ENCODE results near the gene DHODH.

Gene DHODH

DNA sequence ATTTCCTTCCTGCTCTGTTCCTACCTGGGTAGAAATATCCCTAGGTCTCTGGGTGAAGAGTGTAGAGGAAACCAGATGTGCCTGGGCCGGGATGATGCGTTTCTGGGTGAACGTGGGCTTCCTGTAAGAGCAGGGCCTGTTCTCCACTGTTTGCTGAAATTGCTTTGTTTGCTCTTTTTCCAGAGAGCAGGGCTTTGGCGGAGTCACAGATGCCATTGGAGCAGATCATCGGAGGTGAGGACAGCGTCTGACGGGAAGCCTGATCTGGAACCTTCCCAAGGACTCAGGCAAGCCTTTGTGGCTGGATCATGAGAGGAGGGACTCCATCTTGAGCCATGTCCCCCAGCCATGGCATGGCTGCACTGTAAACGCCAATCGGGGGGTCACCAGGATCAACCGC is 15.4 kb downstream of the DHODH start:
- no peaks in the 10 kb centered on the region for H4K20me1 ChIP-seq (ENCODE audit: insufficient read depth, low read length)
- H3K79me2 ChIP-seq (ENCODE audit: low read length), result no peaks in the 10 kb centered on the region
- H3F3A ChIP-seq (ENCODE audit: insufficient read depth, low read length), result no peaks in the 10 kb centered on the region
- no peak overlapping the region for H3K4me3 ChIP-seq (ENCODE audit: low read length)
- no peaks in the 10 kb centered on the region for H3K4me1 ChIP-seq (ENCODE audit: low read length)
- H3K9ac ChIP-seq (ENCODE audit: low read length), result no peak overlapping the region
- DNase-seq, result no peak
- no peak overlapping the region for H3K4me2 ChIP-seq (ENCODE audit: low read depth, low read length)
- no peaks in the 10 kb centered on the region for H3K27me3 ChIP-seq (replicated peaks; ENCODE audit: insufficient read depth, low read length)
- H3K27ac ChIP-seq (ENCODE audit: low read length), result no peak overlapping the region
- no peak for TF ChIP-seq EZH2 (optimal IDR thresholded peaks at IDR 0.05; ENCODE audit: low read depth, low read length)
- no peak for TF ChIP-seq EZH2phosphoT487 (IDR thresholded peaks at IDR 0.05; ENCODE audit: low read length)
- TF ChIP-seq, protein P1, sequence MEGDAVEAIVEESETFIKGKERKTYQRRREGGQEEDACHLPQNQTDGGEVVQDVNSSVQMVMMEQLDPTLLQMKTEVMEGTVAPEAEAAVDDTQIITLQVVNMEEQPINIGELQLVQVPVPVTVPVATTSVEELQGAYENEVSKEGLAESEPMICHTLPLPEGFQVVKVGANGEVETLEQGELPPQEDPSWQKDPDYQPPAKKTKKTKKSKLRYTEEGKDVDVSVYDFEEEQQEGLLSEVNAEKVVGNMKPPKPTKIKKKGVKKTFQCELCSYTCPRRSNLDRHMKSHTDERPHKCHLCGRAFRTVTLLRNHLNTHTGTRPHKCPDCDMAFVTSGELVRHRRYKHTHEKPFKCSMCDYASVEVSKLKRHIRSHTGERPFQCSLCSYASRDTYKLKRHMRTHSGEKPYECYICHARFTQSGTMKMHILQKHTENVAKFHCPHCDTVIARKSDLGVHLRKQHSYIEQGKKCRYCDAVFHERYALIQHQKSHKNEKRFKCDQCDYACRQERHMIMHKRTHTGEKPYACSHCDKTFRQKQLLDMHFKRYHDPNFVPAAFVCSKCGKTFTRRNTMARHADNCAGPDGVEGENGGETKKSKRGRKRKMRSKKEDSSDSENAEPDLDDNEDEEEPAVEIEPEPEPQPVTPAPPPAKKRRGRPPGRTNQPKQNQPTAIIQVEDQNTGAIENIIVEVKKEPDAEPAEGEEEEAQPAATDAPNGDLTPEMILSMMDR (IDR thresholded peaks at IDR 0.05; ENCODE audit: low read length), result no peak
- H3K9me3 ChIP-seq (replicated peaks; ENCODE audit: insufficient read depth, low read length), result no peaks in the 10 kb centered on the region
- no peak overlapping the region for H2AFZ ChIP-seq (ENCODE audit: low read length)
- H3K36me3 ChIP-seq (replicated peaks; ENCODE audit: insufficient read depth, low read length), result no peaks in the 10 kb centered on the region; the same call in 1 of the 2 replicates
- H3K9me2 ChIP-seq (replicated peaks; ENCODE audit: insufficient read depth, low read length), result no peaks in the 10 kb centered on the region

DNA sequence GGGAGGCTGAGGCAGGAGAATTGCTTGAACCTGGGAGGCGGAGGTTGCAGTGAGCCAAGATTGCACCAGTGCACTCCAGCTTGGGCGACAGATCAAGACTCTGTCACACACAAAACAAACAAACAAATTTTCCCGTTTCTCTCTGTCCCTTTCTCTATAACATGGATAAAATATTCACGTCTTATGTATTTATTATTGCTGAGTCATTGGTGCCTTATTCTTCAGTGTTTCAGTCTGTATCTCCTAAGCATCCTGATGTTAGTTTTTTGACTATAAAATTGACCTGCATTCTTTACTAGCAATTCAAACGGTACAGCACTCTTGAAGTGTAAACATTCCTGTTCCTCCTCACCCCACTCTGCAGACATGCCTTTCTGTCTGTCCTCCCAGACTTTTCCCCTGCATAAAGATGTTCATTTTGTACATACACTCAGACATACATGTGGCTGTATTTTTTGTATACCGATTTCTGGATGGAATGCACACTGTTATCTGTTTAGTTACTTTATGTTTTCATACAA is 16.4 kb downstream of the DHODH start:
- no peaks in the 10 kb centered on the region; the same call in 1 of the 2 replicates for H3K36me3 ChIP-seq (replicated peaks; ENCODE audit: insufficient read depth, low read length)
- no peaks in the 10 kb centered on the region for H3K79me2 ChIP-seq (ENCODE audit: low read length)

DNA sequence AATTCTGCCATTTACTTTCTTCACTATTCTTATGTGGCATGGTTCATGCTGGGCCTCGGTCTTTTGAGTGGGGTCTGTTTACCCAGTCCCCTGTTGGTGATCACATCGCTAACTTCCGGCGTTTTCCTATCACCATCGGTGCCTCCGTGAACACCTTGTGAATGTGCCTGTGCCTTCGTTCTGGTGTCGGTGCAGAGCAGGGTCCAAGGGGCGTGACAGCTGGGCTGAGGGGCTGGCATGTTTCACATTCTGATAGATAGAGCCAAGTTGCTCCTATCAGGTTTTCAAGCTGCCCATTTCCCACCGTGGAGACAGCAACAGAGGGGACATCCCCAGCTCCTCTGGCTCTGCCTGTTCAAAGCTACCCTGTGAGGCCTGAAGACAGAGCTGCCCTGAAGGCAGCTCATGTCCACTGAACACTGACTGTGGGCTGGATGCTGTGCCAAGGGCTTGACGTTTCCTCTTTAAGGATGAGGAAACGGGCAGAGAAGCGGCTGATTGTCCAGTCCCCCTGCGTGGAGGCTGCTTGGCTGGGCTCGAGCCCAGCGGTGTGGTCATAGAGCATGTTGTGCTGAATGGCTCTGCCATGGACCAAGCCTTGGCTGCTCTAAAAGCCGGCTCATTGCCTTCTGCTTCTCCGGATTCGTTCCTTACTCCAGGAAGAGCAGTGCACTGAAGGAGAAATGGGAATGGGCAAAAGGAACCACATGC is 17.0 kb downstream of the DHODH start:
- no peaks in the 10 kb centered on the region for H3K9me2 ChIP-seq (replicated peaks; ENCODE audit: insufficient read depth, low read length)
- no peaks in the 10 kb centered on the region for H3K27me3 ChIP-seq (replicated peaks; ENCODE audit: insufficient read depth, low read length)
- no peak overlapping the region for H3K4me2 ChIP-seq (ENCODE audit: low read depth, low read length)
- H4K20me1 ChIP-seq (ENCODE audit: insufficient read depth, low read length), result no peaks in the 10 kb centered on the region
- no peak overlapping the region for H3K27ac ChIP-seq (ENCODE audit: low read length)
- no peaks in the 10 kb centered on the region for H3K9me3 ChIP-seq (replicated peaks; ENCODE audit: insufficient read depth, low read length)
- H3K9ac ChIP-seq (ENCODE audit: low read length), result no peak overlapping the region
- no peak overlapping the region for H2AFZ ChIP-seq (ENCODE audit: low read length)
- H3K79me2 ChIP-seq (ENCODE audit: low read length), result no peaks in the 10 kb centered on the region
- no peak for DNase-seq
- no peaks in the 10 kb centered on the region; the same call in 1 of the 2 replicates for H3K36me3 ChIP-seq (replicated peaks; ENCODE audit: insufficient read depth, low read length)
- H3K4me1 ChIP-seq (ENCODE audit: low read length), result no peaks in the 10 kb centered on the region
- H3K4me3 ChIP-seq (ENCODE audit: low read length), result no peak overlapping the region
- no peaks in the 10 kb centered on the region for H3F3A ChIP-seq (ENCODE audit: insufficient read depth, low read length)
- TF ChIP-seq, protein P1 (IDR thresholded peaks at IDR 0.05; ENCODE audit: low read length), result no peak
- TF ChIP-seq EZH2 (optimal IDR thresholded peaks at IDR 0.05; ENCODE audit: low read depth, low read length) (no peak), EZH2phosphoT487 (IDR thresholded peaks at IDR 0.05; ENCODE audit: low read length) (no peak)

More for the DNA sequence above, 16.4 kb downstream of the DHODH start:
- H3K9me3 ChIP-seq (replicated peaks; ENCODE audit: insufficient read depth, low read length), result no peaks in the 10 kb centered on the region
- no peak for DNase-seq
- H3K9ac ChIP-seq (ENCODE audit: low read length), result no peak overlapping the region
- H3K27me3 ChIP-seq (replicated peaks; ENCODE audit: insufficient read depth, low read length), result no peaks in the 10 kb centered on the region
- no peak overlapping the region for H3K4me3 ChIP-seq (ENCODE audit: low read length)
- H3K27ac ChIP-seq (ENCODE audit: low read length), result no peak overlapping the region
- H3K9me2 ChIP-seq (replicated peaks; ENCODE audit: insufficient read depth, low read length), result no peaks in the 10 kb centered on the region
- TF ChIP-seq EZH2phosphoT487 (IDR thresholded peaks at IDR 0.05; ENCODE audit: low read length), result no peak
- no peaks in the 10 kb centered on the region for H4K20me1 ChIP-seq (ENCODE audit: insufficient read depth, low read length)
- H3F3A ChIP-seq (ENCODE audit: insufficient read depth, low read length), result no peaks in the 10 kb centered on the region
- H2AFZ ChIP-seq (ENCODE audit: low read length), result no peak overlapping the region
- H3K4me1 ChIP-seq (ENCODE audit: low read length), result no peaks in the 10 kb centered on the region
- H3K4me2 ChIP-seq (ENCODE audit: low read depth, low read length), result no peak overlapping the region
